SK-N-SH treated with all-trans-retinoic acid at 6 μM for 48 hours (cell line): ENCODE results near the gene PRKCE.
A peak's percentile ranks its signal among the peaks of the same experiment; 100 is the strongest.

Experiments
- ARNTL ChIP-seq: fragments of 450-650 bp; formaldehyde crosslinking; IDR thresholded peaks from 2 replicates; pipeline ENCODE4 v1.5.0; 2020; ENCODE audit warnings: low read depth, mild to moderate bottlenecking, moderate library complexity, borderline replicate concordance
- CREB5 ChIP-seq: fragments of 250-450 bp; sonication (Bioruptor Pico); IDR thresholded peaks from 2 replicates; pipeline ENCODE4 v1.5.1; 2020; ENCODE audit warnings: low read depth, mild to moderate bottlenecking, moderate library complexity
- GLIS3 ChIP-seq: fragments of 250-450 bp; sonication (Bioruptor Pico); IDR thresholded peaks from 2 replicates; pipeline ENCODE4 v1.5.0; 2020; ENCODE audit warnings: mild to moderate bottlenecking, moderate library complexity
- ISL1 ChIP-seq: fragments of 250-450 bp; sonication (Bioruptor Pico); IDR thresholded peaks from 2 replicates; pipeline ENCODE4 v2.1.2; 2022; ENCODE audit warnings: mild to moderate bottlenecking, moderate library complexity
- OSR1 ChIP-seq: fragments of 250-450 bp; sonication (Bioruptor Pico); IDR thresholded peaks from 2 replicates; pipeline ENCODE4 v1.8.0; 2022; ENCODE audit warnings: moderate library complexity, mild to moderate bottlenecking, inconsistent platforms
- POU6F1 ChIP-seq: fragments of 250-450 bp; sonication (Bioruptor Pico); IDR thresholded peaks from 2 replicates; pipeline ENCODE4 v1.8.0; 2021; ENCODE audit warnings: low read depth, mild to moderate bottlenecking, moderate library complexity, borderline replicate concordance
- TCF4 ChIP-seq: fragments of 250-450 bp; sonication (Bioruptor Pico); IDR thresholded peaks from 2 replicates; pipeline ENCODE4 v1.8.0; 2021; ENCODE audit warnings: mild to moderate bottlenecking, moderate library complexity, borderline replicate concordance
- TSHZ2 ChIP-seq: fragments of 250-450 bp; sonication (Bioruptor Pico); IDR thresholded peaks from 2 replicates; pipeline ENCODE4 v1.5.0; 2020; ENCODE audit warnings: mild to moderate bottlenecking, moderate library complexity
- TF ChIP-seq, protein P1 (sequence below): fragments of 250-450 bp; sonication (Bioruptor Pico); IDR thresholded peaks from 2 replicates; pipeline ENCODE4 v1.8.0; 2020; ENCODE audit warnings: mild to moderate bottlenecking, moderate library complexity, borderline replicate concordance

DNA sequence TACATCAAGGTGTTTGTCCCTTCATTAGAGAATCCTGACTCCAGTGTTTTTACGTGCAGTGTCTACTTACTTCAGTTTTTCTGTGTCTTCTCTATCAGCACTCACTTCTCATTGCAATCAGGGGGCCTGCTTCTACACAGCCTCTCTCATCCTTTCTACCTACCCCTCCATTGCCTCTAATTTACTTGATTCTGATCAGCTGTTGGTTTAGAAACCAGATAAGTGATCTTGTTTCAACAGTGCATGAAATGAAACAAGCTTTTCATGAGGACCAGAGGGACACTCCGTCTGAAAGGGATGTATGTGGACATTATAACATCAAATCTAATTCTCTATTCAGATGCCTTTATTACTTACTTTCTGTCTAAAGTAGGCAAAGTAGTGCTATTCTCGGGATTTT, 136.9 kb downstream of the PRKCE start:
- TF ChIP-seq TSHZ2 (CRISPR knock-in tag), result no peak
- peak; percentile 27; the same call in 1 of the 2 replicates for TF ChIP-seq TCF4 (CRISPR knock-in tag)
- no peak for TF ChIP-seq ISL1 (CRISPR knock-in tag)
- TF ChIP-seq, protein P1, sequence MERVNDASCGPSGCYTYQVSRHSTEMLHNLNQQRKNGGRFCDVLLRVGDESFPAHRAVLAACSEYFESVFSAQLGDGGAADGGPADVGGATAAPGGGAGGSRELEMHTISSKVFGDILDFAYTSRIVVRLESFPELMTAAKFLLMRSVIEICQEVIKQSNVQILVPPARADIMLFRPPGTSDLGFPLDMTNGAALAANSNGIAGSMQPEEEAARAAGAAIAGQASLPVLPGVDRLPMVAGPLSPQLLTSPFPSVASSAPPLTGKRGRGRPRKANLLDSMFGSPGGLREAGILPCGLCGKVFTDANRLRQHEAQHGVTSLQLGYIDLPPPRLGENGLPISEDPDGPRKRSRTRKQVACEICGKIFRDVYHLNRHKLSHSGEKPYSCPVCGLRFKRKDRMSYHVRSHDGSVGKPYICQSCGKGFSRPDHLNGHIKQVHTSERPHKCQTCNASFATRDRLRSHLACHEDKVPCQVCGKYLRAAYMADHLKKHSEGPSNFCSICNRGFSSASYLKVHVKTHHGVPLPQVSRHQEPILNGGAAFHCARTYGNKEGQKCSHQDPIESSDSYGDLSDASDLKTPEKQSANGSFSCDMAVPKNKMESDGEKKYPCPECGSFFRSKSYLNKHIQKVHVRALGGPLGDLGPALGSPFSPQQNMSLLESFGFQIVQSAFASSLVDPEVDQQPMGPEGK, result no peak
- no peak for TF ChIP-seq CREB5 (CRISPR knock-in tag)
- no peak for TF ChIP-seq GLIS3
- no peak for TF ChIP-seq OSR1 (CRISPR knock-in tag)
- TF ChIP-seq POU6F1 (CRISPR knock-in tag), result no peak
- TF ChIP-seq ARNTL (CRISPR knock-in tag), result no peak
